Hematopoietic multipotent progenitor cell treated with erythropoietin and hydrocortisone succinate and interleukin-3 and kit ligand, for 17 days (in vitro differentiated cells): ENCODE data around the gene PURA.
"Not testable (repeated sequence)": the region's sequence is repeated elsewhere in the genome, so short reads cannot be mapped to it uniquely, and the experiment has no call there.

ENCODE experiments used
- DNase-seq: peaks from one replicate; pipeline ENCODE4 v3.0.0-alpha.2; 2015; ENCODE audit warnings: low spot score

Gene PURA

DNA sequence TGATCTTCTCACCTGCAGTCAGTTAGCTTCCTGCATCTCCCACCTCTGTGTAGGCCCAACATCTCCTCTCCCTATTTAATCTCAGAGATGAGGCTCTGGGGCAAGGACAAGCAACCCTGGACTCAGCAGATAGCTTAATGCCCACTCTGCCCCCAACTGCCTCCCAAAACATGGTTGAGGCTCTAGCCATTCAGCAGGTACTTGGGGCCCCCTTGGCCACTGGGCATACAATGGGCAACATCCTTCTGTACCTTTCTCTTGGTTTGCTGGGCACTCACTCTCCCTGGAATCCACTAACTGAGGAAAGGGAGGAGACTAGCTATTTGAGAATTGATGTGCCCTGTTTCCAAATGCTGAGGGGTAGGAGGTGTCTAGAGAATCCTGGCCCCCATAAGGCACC, 21.2 kb downstream of the PURA start:
- no peak for DNase-seq

DNA sequence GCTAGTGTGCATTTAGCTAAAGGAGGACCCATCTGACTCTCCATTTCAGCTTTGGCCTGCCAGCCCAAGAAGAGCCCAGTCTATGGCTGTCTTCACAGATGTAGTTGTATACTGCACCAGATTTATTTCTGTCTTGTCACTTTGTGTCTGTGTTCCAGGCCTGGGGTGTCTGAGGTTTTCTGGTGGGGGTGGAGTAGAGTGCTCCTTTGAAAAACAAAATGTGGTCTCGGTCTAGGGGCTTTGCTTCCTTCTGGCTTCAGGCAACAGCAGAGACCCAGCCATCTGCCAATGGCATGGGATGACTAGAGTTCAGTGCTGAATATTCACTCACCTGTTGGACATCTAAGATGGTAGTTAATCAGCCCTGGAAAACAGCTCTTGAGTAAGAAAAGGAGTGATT, 22.7 kb downstream of the PURA start:
- no peak for DNase-seq

DNA sequence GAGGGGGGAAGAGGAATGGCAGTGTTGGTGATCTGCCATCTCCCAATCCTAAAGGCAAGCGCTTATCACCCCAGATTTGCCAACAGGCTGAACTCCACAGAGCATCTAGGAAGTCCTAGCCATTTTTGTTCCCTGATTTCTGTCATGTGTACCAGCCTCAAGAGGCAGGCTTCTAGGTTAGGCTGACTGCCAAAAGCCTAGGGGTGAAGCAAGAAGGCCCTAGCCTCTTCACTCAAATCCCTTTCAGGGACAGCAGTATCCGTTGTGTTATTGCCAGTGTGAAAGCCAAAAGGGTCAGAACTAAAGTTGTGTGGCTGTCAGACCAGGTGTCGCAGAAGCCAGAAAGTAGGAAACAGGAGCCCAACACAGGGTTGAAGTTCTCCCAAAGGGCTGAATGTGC, 26.5 kb downstream of the PURA start:
- DNase-seq: no peak

DNA sequence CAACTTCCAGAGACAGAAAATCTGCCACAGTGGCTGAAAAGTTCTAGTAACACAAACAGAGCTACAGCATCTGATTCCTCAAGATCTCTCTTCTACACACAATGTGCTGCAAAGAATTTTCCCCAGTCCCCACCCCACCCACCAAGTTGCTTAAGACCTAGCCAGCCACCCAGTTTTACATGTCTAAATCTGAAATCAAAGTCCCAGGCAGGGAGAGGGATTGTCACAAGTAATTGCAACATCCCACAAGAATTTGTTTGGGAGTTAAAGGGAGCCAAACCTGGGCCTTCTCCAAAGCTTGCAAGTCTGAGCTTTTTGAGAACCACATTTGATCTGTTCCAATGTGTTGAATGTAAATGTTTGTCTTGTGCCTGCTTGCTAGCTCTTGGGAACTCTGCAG, 27.3 kb downstream of the PURA start:
- no peak for DNase-seq

DNA sequence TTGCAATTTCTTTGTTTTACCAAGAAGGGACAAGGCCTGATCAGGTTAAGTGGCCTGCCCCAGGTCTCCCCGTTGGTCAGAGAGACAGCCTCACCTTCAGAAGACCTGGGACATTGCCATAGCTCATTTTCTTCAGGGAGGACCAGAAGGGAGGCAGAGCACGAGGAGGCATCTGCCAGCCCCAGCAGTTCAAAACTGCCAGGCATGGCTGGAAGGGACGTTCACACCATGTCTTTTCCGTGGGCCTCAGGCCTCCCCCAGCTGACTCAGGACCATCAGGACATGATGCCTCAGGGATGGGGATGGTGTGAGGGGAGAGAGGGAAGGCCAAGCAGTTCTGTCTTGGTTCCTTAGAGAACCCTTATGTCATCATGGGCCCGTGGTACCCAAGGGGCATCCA, 28.3 kb downstream of the PURA start:
- no peak for DNase-seq

DNA sequence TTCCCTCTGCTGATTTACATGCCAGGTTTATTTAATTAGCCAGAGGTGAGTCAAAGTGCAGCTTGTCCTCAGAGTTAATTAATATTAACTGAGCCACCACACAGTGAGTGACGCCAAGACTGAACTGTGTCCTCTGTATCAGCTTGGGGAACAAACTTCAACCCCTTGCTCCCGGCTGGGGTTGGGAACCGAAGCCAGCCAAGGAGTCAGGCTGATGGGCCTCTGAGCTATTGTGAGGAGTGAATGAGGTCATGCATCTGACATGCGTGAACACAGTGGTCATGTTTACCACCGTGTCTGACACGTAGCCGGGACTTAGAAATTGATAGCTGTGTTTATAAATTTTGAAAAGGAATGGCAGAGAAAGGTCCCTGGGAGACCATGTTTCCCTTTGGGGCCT, 28.9 kb downstream of the PURA start:
- no peak for DNase-seq

DNA sequence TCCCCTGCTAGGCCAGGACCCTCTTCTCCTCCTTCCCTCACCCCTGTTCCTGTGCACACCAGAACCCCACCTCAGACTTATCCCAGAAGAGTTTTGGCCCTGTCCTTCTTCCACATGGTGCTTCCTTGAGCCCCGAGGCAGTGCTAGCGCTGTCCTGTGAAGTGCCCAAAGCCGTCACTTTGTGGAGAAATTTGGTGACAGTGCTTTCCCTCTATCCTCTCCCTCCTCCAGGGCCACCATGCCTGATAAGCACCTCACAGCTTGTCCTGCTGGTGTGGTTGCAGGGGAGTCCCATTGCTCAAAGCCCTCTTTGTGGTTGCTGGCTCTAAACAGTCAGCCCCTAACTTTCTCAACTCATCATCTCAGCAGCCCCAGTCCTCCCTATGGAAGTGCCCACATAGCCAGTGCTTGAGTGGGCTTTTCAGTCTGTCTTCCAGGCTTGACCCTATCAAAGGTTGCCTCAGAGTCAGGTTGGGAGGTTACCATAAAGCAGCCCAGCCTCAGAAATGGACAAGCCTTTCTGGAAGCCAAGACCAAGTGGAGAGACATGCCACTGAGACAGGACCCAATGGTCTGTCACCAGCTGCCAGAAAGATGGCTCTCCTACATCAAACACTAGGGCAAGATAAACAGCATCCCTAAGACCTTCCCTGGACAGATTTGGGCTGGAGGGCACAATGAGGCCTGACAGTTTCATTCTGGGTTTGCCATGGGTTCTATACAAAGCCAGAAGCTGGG, 29.8 kb downstream of the PURA start:
- no peak for DNase-seq

DNA sequence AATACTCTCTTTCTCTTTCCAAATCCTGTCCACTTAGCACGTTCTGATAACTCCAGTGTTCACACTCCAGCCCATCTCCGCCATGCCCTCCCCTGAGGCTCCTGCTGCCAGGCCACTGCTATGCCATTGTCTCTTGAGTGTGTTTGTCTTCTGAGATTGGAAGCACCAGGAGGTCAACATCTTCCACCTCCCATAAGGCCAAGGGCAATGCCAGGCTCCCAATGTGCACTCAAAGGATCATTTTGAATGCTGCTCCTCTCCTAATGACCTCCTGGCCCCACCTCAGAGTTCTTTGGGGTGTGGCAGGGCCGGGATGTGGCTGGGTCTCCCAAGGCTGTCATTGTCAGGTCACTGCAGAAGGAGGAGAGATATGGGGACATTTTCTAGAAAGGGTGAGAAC, 31.3 kb downstream of the PURA start:
- no peak for DNase-seq

DNA sequence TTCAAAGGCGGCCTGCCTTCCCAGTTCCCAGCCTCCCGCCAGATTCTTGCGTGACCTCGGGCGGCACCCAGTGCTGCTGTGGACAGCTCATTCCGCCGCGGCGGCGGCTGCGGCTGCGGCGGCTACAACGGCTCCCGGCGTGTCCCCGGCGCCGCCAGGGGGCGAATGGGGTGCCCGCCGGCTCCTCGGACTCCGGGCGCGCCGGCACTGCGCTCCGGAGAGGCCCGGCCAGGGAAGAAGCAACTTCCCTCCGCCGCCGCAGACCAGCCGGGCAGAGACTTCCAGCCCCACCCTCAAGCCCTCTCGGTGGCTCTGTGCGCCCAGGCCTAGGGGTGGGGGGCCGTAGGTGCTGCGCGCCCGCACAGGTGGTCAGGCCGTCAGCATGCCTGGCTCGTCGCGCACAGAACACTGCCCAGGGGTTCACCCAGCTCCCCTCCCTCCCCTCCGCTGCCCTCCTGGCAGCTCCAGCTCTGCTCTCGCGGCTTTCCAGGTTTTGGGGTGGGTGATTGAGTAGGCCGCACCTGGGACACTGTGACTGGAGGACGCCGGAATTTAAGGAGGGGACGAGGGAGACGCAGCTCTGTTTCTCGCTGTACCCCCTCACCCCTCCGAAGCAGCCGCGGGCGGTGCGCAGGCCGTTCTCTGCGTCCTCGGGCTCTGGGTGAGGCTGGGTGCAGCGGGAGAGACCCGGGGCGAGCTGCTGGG, 32.1 kb downstream of the PURA start:
- peak; percentile 8 for DNase-seq

- DNase-seq: no peak
These were observed 32.6 kb downstream of the PURA start for GRCh38 chr5:140146523-140146842.

GRCh38 chr5:140147460-140147859, 33.6 kb downstream of the PURA start:
- no peak for DNase-seq

DNA sequence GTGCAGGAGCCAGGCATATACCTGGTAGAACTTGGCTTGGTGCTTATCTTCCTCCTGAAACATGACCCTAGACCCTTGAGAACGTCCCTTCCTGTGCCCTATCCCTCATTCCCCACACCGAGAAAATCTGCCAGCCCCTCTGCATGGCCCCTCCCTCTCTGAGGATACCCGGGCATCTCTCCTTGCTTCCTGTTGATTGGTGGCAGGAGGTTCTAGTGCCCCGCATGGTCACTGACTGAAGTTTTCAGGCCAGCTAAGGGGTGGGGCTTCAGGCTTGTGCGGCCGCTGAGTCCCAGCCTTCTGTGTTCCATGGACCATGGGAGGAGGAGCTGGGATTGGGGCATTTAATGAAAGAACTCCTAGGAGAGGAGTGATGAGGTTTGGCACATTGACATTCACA, 34.6 kb downstream of the PURA start:
- DNase-seq: no peak

DNA sequence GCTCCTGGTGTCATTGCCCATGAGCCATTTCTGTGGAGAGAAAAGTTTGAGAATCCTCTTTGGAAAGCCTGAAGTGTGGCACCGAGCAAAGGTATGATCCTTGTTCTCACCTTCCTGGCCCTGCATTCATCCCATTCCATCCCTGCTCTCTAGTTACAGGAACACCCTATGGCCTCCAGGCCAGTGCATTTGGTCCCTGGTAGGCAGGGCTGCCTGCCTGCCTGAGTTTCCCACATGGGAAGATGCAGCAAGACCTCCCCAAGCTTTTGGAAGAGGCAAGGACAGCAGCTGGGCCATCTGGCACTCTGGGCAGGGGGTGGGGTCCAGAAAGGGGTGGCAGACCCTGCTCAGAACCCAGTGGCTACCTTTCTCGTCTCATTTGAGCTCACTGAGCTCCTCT, 36.3 kb downstream of the PURA start:
- no peak for DNase-seq

- DNase-seq: no peak
These were observed 37.5 kb downstream of the PURA start for GRCh38 chr5:140151144-140152021.

- no peak for DNase-seq
These were observed 38.4 kb downstream of the PURA start for GRCh38 chr5:140152022-140152999.

GRCh38 chr5:140153255-140153654, 39.3 kb downstream of the PURA start:
- DNase-seq: no peak

GRCh38 chr5:140153905-140154304, 40.0 kb downstream of the PURA start:
- no peak for DNase-seq

GRCh38 chr5:140154710-140155381, 40.9 kb downstream of the PURA start:
- not testable (repeated sequence) for DNase-seq

GRCh38 chr5:140157032-140157781, 43.3 kb downstream of the PURA start:
- DNase-seq: peak; percentile 86
